ENCODE data around the gene CEP41. TPM values are rescaled to one million over a fixed set of nuclear protein-coding genes. Genes with fewer than 3 reads are reported as not detected.

Gene CEP41
- total RNA-seq, 1 experiment from 2014 or later: 14.0 TPM

DNA sequence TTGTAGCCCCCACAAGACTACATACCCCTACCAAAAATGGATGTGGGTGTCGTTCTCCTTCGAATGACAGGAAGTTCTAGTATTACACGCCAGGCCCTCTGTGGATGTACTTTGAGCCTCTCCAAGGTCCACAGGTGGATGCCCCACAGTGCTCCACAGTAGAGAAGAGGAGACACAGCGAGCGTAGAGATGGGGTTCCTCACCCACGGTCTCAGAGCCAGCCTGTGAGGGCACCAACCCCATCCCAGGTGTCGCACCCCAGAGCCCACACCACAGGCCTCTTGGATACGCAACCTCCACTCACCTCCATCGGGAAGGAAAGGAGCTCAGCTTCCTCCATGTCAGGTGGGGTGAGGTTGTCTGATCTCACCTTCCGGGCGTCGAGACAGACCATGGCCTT is 93.9 kb downstream of the CEP41 start:
- POLR2A ChIA-PET: no interaction called here
- Mint-ChIP-seq H3K27ac (ENCODE audit: low read depth, unreplicated experiment) (no peak overlapping the region), H3K4me3 (ENCODE audit: unreplicated experiment) (no peak overlapping the region), H3K4me1 (ENCODE audit: insufficient read depth, unreplicated experiment) (peaks cover 12% of the 10 kb centered on the region), H3K27me3 (ENCODE audit: insufficient read depth, unreplicated experiment) (no peaks in the 10 kb centered on the region), H3K9me3 (ENCODE audit: unreplicated experiment) (no peaks in the 10 kb centered on the region), H3K36me3 (ENCODE audit: insufficient read depth, unreplicated experiment) (no peaks in the 10 kb centered on the region)
- intact Hi-C loops (cut with micrococcal nuclease): no loop called here
- no TSS peak for BruUV-seq (replicated peaks)
- TF ChIP-seq, protein P1, sequence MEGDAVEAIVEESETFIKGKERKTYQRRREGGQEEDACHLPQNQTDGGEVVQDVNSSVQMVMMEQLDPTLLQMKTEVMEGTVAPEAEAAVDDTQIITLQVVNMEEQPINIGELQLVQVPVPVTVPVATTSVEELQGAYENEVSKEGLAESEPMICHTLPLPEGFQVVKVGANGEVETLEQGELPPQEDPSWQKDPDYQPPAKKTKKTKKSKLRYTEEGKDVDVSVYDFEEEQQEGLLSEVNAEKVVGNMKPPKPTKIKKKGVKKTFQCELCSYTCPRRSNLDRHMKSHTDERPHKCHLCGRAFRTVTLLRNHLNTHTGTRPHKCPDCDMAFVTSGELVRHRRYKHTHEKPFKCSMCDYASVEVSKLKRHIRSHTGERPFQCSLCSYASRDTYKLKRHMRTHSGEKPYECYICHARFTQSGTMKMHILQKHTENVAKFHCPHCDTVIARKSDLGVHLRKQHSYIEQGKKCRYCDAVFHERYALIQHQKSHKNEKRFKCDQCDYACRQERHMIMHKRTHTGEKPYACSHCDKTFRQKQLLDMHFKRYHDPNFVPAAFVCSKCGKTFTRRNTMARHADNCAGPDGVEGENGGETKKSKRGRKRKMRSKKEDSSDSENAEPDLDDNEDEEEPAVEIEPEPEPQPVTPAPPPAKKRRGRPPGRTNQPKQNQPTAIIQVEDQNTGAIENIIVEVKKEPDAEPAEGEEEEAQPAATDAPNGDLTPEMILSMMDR (IDR thresholded peaks at IDR 0.05; ENCODE audit: unreplicated experiment): no peak
- no peak for DNase-seq (ENCODE audit: unreplicated experiment)
- CTCF ChIA-PET: interaction anchor here (0.6 kb wide), 3 partner anchors 13 to 399 kb away, joined by 3 read pairs; no protein-coding TSS in a partner anchor

DNA sequence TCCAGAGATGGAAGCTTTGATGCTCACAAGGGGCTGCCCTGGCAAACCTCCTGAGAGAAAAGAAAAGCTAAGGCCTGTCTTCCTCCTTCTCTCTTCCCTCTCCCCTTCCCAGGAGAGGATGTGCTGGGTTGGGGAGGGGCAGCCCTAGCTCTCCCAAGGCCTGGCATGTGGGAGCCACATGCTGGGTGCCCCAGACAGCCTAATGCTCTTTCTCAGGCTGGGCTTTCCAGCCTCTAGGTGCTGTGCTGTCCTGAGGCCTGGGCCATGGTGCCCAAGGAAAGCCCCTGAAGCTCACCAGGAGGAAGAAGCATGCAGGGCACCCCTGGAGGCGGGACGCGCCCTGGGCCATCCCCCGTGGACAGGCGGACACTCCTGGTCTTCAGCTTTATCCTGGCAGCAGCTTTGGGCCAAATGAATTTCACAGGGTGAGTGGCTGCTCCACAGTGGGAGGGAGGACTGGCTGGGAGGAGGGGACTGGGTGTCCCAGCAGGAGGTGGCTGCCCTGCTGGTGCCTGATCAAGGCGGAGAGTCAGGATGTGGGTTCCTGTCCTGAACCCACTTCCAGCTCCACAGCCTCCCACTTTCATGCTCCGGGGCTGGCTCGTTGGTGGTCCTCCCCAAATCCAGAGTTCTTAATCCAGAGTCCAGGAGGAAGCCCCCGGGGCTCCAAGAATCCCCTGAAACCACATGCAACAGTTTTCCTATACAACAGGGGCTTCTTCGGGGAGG is 94.5 kb downstream of the CEP41 start:
- Mint-ChIP-seq H3K4me3 (ENCODE audit: unreplicated experiment) (no peak overlapping the region), H3K27ac (ENCODE audit: low read depth, unreplicated experiment) (no peak overlapping the region), H3K9me3 (ENCODE audit: unreplicated experiment) (no peaks in the 10 kb centered on the region), H3K4me1 (ENCODE audit: insufficient read depth, unreplicated experiment) (peaks cover 11% of the 10 kb centered on the region), H3K27me3 (ENCODE audit: insufficient read depth, unreplicated experiment) (no peaks in the 10 kb centered on the region), H3K36me3 (ENCODE audit: insufficient read depth, unreplicated experiment) (no peaks in the 10 kb centered on the region)
- BruUV-seq (replicated peaks): no TSS peak
- DNase-seq (ENCODE audit: unreplicated experiment): no peak
- intact Hi-C loops (cut with micrococcal nuclease): no loop called here
- ChIA-PET CTCF (interaction anchor here (0.6 to 1.1 kb wide), 6 partner anchors 12 to 822 kb away, joined by 3 to 5 read pairs (median 3); no protein-coding TSS in a partner anchor), POLR2A (interaction anchor here (2.3 kb wide), 1 partner anchor 14 kb away, joined by 7 read pairs; no protein-coding TSS in a partner anchor)
- TF ChIP-seq, protein P1 (IDR thresholded peaks at IDR 0.05; ENCODE audit: unreplicated experiment): no peak

DNA sequence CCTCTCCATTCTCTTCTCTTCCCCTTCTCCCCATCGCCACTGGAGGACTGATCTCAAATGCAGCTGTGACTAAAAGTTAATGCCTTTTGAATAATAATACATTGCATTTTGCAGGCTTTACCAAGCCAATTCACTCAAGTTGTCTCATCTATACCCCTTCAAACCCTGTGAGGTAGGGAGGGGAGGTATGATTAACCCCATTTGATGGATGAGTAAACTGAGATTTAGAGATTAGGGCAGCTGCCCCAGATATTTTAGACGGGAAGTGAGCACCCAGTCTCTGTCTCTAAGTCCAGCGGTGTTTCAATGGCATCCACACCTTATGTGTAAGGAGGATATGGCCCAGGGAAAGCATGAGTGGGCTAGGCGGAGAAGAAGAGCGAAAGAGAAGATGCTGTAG is 95.1 kb downstream of the CEP41 start:
- H3K36me3 Mint-ChIP-seq (ENCODE audit: insufficient read depth, unreplicated experiment): no peaks in the 10 kb centered on the region
- H3K4me1 Mint-ChIP-seq (ENCODE audit: insufficient read depth, unreplicated experiment): peaks cover 10% of the 10 kb centered on the region
- no peak for DNase-seq (ENCODE audit: unreplicated experiment)
- H3K4me3 Mint-ChIP-seq (ENCODE audit: unreplicated experiment): no peak overlapping the region
- ChIA-PET POLR2A (interaction anchor here (2.3 kb wide), 1 partner anchor 13 kb away, joined by 7 read pairs; no protein-coding TSS in a partner anchor), CTCF (interaction anchor here (0.6 to 1.1 kb wide), 4 partner anchors 13 to 822 kb away, joined by 3 to 5 read pairs (median 4); no protein-coding TSS in a partner anchor)
- BruUV-seq (replicated peaks): no TSS peak
- intact Hi-C loops (cut with micrococcal nuclease): no loop called here
- H3K27me3 Mint-ChIP-seq (ENCODE audit: insufficient read depth, unreplicated experiment): no peaks in the 10 kb centered on the region
- H3K27ac Mint-ChIP-seq (ENCODE audit: low read depth, unreplicated experiment): no peak overlapping the region
- no peaks in the 10 kb centered on the region for H3K9me3 Mint-ChIP-seq (ENCODE audit: unreplicated experiment)
- TF ChIP-seq, protein P1 (IDR thresholded peaks at IDR 0.05; ENCODE audit: unreplicated experiment): no peak

DNA sequence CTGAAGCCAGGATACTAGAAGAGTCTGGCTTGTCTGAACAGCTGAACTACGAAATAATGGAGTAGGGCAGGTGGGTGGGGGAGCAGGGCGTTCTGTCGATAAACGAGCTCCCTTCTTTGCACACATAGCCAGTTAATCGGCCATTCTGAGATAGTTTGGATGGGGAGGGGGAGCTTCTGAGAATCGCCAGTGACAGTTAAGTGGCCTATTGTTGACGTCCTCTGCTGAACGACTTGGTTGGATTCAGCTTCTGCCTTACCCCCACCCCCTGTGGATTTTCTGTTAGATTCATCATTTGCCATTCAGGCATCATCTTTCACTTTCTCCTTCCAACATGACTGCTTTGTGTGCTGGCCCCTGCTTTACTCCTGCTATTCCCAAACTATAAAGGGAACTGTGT is 95.7 kb downstream of the CEP41 start:
- no TSS peak for BruUV-seq (replicated peaks)
- POLR2A ChIA-PET: interaction anchor here (2.3 kb wide), 1 partner anchor 12 kb away, joined by 7 read pairs; no protein-coding TSS in a partner anchor

More for the DNA sequence above, 95.7 kb downstream of the CEP41 start:
- no peak overlapping the region for H3K4me3 Mint-ChIP-seq (ENCODE audit: unreplicated experiment)
- H3K27ac Mint-ChIP-seq (ENCODE audit: low read depth, unreplicated experiment): no peak overlapping the region
- H3K4me1 Mint-ChIP-seq (ENCODE audit: insufficient read depth, unreplicated experiment): peaks cover 4% of the 10 kb centered on the region
- CTCF ChIA-PET: interaction anchor here (0.6 to 1.1 kb wide), 2 partner anchors 12 to 16 kb away, joined by 3 to 5 read pairs; no protein-coding TSS in a partner anchor
- H3K36me3 Mint-ChIP-seq (ENCODE audit: insufficient read depth, unreplicated experiment): no peaks in the 10 kb centered on the region
- no peaks in the 10 kb centered on the region for H3K27me3 Mint-ChIP-seq (ENCODE audit: insufficient read depth, unreplicated experiment)
- intact Hi-C loops (cut with micrococcal nuclease): no loop called here
- H3K9me3 Mint-ChIP-seq (ENCODE audit: unreplicated experiment): no peaks in the 10 kb centered on the region
- TF ChIP-seq, protein P1 (IDR thresholded peaks at IDR 0.05; ENCODE audit: unreplicated experiment): no peak
- no peak for DNase-seq (ENCODE audit: unreplicated experiment)

Measured in MCF 10A (cell line).